ENCODE data around the gene SPI1.

GRCh38 chr11:47375020-47375419 is 3.3 kb downstream of the SPI1 start:
- TF ChIP-seq CTCF (conservative IDR thresholded peaks at IDR 0.05 in 1 of 2, IDR thresholded peaks at IDR 0.05 in 1 of 2; ENCODE audit: extremely low read depth in 1 of 2, insufficient read depth in 1 of 2, low read depth in 1 of 2, low read length in 2 of 2): no peak
- TF ChIP-seq EZH2 (IDR thresholded peaks at IDR 0.05; ENCODE audit: borderline replicate concordance, low read length): no peak

Data from mammary epithelial cell (primary cell).